Glutamatergic neuron (in vitro differentiated cells): ENCODE data around the gene WFS1. TPM values are rescaled to one million over a fixed set of nuclear protein-coding genes. Genes with fewer than 3 reads are reported as not detected.
A peak's percentile ranks its signal among the peaks of the same experiment; 100 is the strongest.

Experiments
- DNase-seq: peaks from one replicate; pipeline ENCODE4 v3.0.0; 2022
- H3K27ac Mint-ChIP-seq: one replicate; pipeline ENCODE4 v1.8.0; 2020; ENCODE audit warnings: mild to moderate bottlenecking, mixed read lengths, inconsistent platforms; ENCODE audit not compliant: unreplicated experiment
- H3K27me3 Mint-ChIP-seq: one replicate; pipeline ENCODE4 v1.8.0; 2020; ENCODE audit warnings: mild to moderate bottlenecking, moderate library complexity, mixed read lengths, inconsistent platforms; ENCODE audit not compliant: unreplicated experiment
- H3K36me3 Mint-ChIP-seq: one replicate; pipeline ENCODE4 v1.8.0; 2020; ENCODE audit warnings: mild to moderate bottlenecking, mixed read lengths, inconsistent platforms; ENCODE audit not compliant: unreplicated experiment
- H3K4me1 Mint-ChIP-seq: one replicate; pipeline ENCODE4 v1.8.0; 2020; ENCODE audit warnings: mild to moderate bottlenecking, low read depth, mixed read lengths, inconsistent platforms; ENCODE audit not compliant: unreplicated experiment
- H3K4me3 Mint-ChIP-seq: one replicate; pipeline ENCODE4 v1.8.0; 2020; ENCODE audit warnings: mild to moderate bottlenecking, mixed read lengths, inconsistent platforms; ENCODE audit not compliant: unreplicated experiment
- H3K9me3 Mint-ChIP-seq: one replicate; pipeline ENCODE4 v1.8.0; 2020; ENCODE audit warnings: mild to moderate bottlenecking, moderate library complexity, mixed read lengths, inconsistent platforms; ENCODE audit not compliant: unreplicated experiment
- total RNA-seq: library from RNA; stranded (reverse); fragmentation: NEBNext Ultra II Directional; extraction: Animal tissue kit (Norgen Biotek cat#: 25700); gene quantifications from one replicate; pipeline ENCODE4 v1.2.1, GENCODE V29; 2021; ENCODE audit not compliant: unreplicated experiment
- TF ChIP-seq, protein P1 (sequence below): fragments of 200-600 bp; sonication (generic); IDR thresholded peaks from one replicate; pipeline ENCODE4 v1.5.0; 2021; ENCODE audit not compliant: partially characterized antibody, unreplicated experiment

Gene WFS1
- total RNA-seq, 1 donor from 2014 or later = 30.4 TPM

- H3K4me1 Mint-ChIP-seq = peaks cover 30% of the 10 kb centered on the region
- H3K27me3 Mint-ChIP-seq = peaks cover 3% of the 10 kb centered on the region
- peaks cover 8% of the 10 kb centered on the region for H3K9me3 Mint-ChIP-seq
- no peaks in the 10 kb centered on the region for H3K36me3 Mint-ChIP-seq
- TF ChIP-seq, protein P1, sequence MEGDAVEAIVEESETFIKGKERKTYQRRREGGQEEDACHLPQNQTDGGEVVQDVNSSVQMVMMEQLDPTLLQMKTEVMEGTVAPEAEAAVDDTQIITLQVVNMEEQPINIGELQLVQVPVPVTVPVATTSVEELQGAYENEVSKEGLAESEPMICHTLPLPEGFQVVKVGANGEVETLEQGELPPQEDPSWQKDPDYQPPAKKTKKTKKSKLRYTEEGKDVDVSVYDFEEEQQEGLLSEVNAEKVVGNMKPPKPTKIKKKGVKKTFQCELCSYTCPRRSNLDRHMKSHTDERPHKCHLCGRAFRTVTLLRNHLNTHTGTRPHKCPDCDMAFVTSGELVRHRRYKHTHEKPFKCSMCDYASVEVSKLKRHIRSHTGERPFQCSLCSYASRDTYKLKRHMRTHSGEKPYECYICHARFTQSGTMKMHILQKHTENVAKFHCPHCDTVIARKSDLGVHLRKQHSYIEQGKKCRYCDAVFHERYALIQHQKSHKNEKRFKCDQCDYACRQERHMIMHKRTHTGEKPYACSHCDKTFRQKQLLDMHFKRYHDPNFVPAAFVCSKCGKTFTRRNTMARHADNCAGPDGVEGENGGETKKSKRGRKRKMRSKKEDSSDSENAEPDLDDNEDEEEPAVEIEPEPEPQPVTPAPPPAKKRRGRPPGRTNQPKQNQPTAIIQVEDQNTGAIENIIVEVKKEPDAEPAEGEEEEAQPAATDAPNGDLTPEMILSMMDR = no peak
- no peak for DNase-seq
- no peak overlapping the region for H3K27ac Mint-ChIP-seq
- peak overlapping the region; percentile 95 for H3K4me3 Mint-ChIP-seq
Measured at GRCh38 chr4:6271206-6271605, 1.6 kb downstream of the WFS1 start.

GRCh38 chr4:6271701-6272465, 2.2 kb downstream of the WFS1 start:
- DNase-seq = no peak
- H3K36me3 Mint-ChIP-seq = no peaks in the 10 kb centered on the region
- peak overlapping the region; percentile 90 for H3K27ac Mint-ChIP-seq
- H3K4me3 Mint-ChIP-seq = peak overlapping the region; percentile 80
- H3K27me3 Mint-ChIP-seq = peaks cover 4% of the 10 kb centered on the region
- peaks cover 36% of the 10 kb centered on the region for H3K4me1 Mint-ChIP-seq
- TF ChIP-seq, protein P1 = no peak
- H3K9me3 Mint-ChIP-seq = peaks cover 8% of the 10 kb centered on the region

GRCh38 chr4:6272863-6273660, 3.4 kb downstream of the WFS1 start:
- DNase-seq = peak; percentile 45
- Mint-ChIP-seq H3K4me1 (peaks cover 39% of the 10 kb centered on the region), H3K27ac (peak overlapping the region; percentile 90), H3K4me3 (peak overlapping the region; percentile 80), H3K36me3 (no peaks in the 10 kb centered on the region), H3K27me3 (peaks cover 6% of the 10 kb centered on the region), H3K9me3 (peaks cover 8% of the 10 kb centered on the region)
- TF ChIP-seq, protein P1 = no peak

GRCh38 chr4:6273661-6273990, 4.0 kb downstream of the WFS1 start:
- TF ChIP-seq, protein P1 = no peak
- peaks cover 6% of the 10 kb centered on the region for H3K9me3 Mint-ChIP-seq
- peaks cover 39% of the 10 kb centered on the region for H3K4me1 Mint-ChIP-seq
- H3K36me3 Mint-ChIP-seq = no peaks in the 10 kb centered on the region
- H3K27ac Mint-ChIP-seq = peak overlapping the region; percentile 90
- no peak for DNase-seq
- H3K4me3 Mint-ChIP-seq = peak overlapping the region; percentile 80
- peaks cover 6% of the 10 kb centered on the region for H3K27me3 Mint-ChIP-seq

DNA sequence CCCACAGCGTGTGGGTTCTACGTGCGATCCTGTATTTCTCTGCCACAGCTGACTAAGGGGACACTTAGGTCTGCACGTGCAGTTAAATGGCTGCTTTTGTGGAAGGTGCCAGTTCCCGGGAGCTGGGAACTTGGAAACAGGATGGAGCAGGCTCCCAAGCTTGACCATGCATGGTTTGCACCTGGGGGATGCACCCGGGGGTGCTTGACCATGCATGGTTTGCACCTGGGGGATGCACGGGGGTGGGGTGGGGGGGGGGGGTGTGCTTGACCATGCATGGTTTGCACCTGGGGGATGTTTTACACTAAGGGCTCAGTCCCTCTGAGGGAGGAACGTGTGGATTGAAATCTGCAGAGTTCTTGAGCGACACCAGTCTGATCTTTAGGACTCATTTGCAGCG, 5.7 kb downstream of the WFS1 start:
- TF ChIP-seq, protein P1 = no peak
- Mint-ChIP-seq H3K4me1 (peaks cover 39% of the 10 kb centered on the region), H3K4me3 (no peak overlapping the region), H3K36me3 (no peaks in the 10 kb centered on the region), H3K9me3 (peaks cover 2% of the 10 kb centered on the region), H3K27ac (no peak overlapping the region), H3K27me3 (peaks cover 6% of the 10 kb centered on the region)
- no peak for DNase-seq
